Measurements from ENCODE around the gene BRAF.

- TF ChIP-seq EZH2phosphoT487 (IDR thresholded peaks at IDR 0.05; ENCODE audit: low read depth, severe bottlenecking, unreplicated experiment) (no peak), CTCF (IDR thresholded peaks at IDR 0.05; ENCODE audit: poor library complexity) (no peak)
Measured at GRCh38 chr7:140902303-140902953, 22.3 kb downstream of the BRAF start.
